Mesenchymal stem cell (in vitro differentiated cells and primary cell): Measurements from ENCODE around the gene BEST1.
A peak's percentile ranks its signal among the peaks of the same experiment; 100 is the strongest.

Experiments used
- DNase-seq: peaks from one replicate; pipeline ENCODE4 v3.0.0-alpha.2; 2013
- H2AFZ ChIP-seq: one replicate; pipeline ENCODE4 v1.6.1; 2013; ENCODE audit warnings: low read depth, mild to moderate bottlenecking, control low read depth, inconsistent platforms, low read length, moderate library complexity
- H2AK5ac ChIP-seq: 2 replicates; pipeline ENCODE4 v1.6.1; 2013; ENCODE audit warnings: low read length, moderate library complexity, mild to moderate bottlenecking, inconsistent platforms; ENCODE audit not compliant: severe bottlenecking
- H2BK120ac ChIP-seq: one replicate; pipeline ENCODE4 v1.6.1; 2013; ENCODE audit warnings: low read depth, mild to moderate bottlenecking, inconsistent platforms, low read length, moderate library complexity
- H2BK12ac ChIP-seq, 2 experiments: one replicate each; pipeline ENCODE4 v1.6.1; 2013; ENCODE audit warnings: inconsistent platforms in 2 of 2, low read length in 2 of 2, mild to moderate bottlenecking in 2 of 2, moderate library complexity in 2 of 2, control low read depth in 1 of 2
- H2BK15ac ChIP-seq: one replicate; pipeline ENCODE4 v1.6.1; 2013; ENCODE audit warnings: mild to moderate bottlenecking, low read depth, inconsistent platforms; ENCODE audit not compliant: poor library complexity, severe bottlenecking
- H2BK5ac ChIP-seq: 2 replicates; pipeline ENCODE4 v1.6.1; 2013; ENCODE audit warnings: low read depth, mild to moderate bottlenecking, low read length, control low read depth, inconsistent platforms; ENCODE audit not compliant: poor library complexity, severe bottlenecking
- H3K14ac ChIP-seq, 2 experiments: one replicate each; pipeline ENCODE4 v1.6.1; 2013; ENCODE audit warnings: inconsistent platforms in 2 of 2, low read length in 2 of 2, control low read depth in 1 of 2, mild to moderate bottlenecking in 1 of 2, moderate library complexity in 1 of 2
- H3K18ac ChIP-seq, 2 experiments: one replicate each; pipeline ENCODE4 v1.6.1; 2013; ENCODE audit warnings: inconsistent platforms in 2 of 2, low read length in 2 of 2, control low read depth in 1 of 2, low read depth in 1 of 2, mild to moderate bottlenecking in 1 of 2
- H3K23ac ChIP-seq, 2 experiments: one replicate each; pipeline ENCODE4 v1.6.1; 2013; ENCODE audit warnings: inconsistent platforms in 2 of 2, low read length in 2 of 2, mild to moderate bottlenecking in 2 of 2, moderate library complexity in 2 of 2, control low read depth in 1 of 2
- H3K27ac ChIP-seq: 2 replicates; pipeline ENCODE4 v1.5.1; 2013; ENCODE audit warnings: mild to moderate bottlenecking, moderate library complexity, low read length, control low read depth, inconsistent platforms; ENCODE audit not compliant: poor library complexity, severe bottlenecking
- H3K27me3 ChIP-seq, 2 experiments: 2 replicates each; pipeline versions ENCODE4 v1.6.1 to v1.7.0; 2013; ENCODE audit warnings: low read length in 2 of 2, mild to moderate bottlenecking in 2 of 2, moderate library complexity in 2 of 2, control low read depth in 1 of 2, inconsistent platforms in 1 of 2; ENCODE audit not compliant: control insufficient read depth in 1 of 2, insufficient read depth in 1 of 2
- H3K36me3 ChIP-seq, 2 experiments: 2 replicates each; pipeline versions ENCODE4 v1.6.1 to v1.7.0; 2013; ENCODE audit warnings: low read length in 2 of 2, control low read depth in 1 of 2, inconsistent platforms in 1 of 2, low read depth in 1 of 2, mild to moderate bottlenecking in 1 of 2; ENCODE audit not compliant: insufficient read depth in 2 of 2, control insufficient read depth in 1 of 2
- H3K4ac ChIP-seq, 2 experiments: one replicate each; pipeline ENCODE4 v1.6.1; 2013; ENCODE audit warnings: inconsistent platforms in 2 of 2, low read length in 2 of 2, mild to moderate bottlenecking in 2 of 2, moderate library complexity in 2 of 2, control low read depth in 1 of 2, low read depth in 1 of 2
- H3K4me1 ChIP-seq: 2 replicates; pipeline ENCODE4 v1.6.1; 2013; ENCODE audit warnings: low read depth, low read length, control low read depth; ENCODE audit not compliant: control insufficient read depth, insufficient read depth
- H3K4me2 ChIP-seq: 2 replicates; pipeline ENCODE4 v1.6.1; 2013; ENCODE audit warnings: low read length, mild to moderate bottlenecking, inconsistent platforms; ENCODE audit not compliant: poor library complexity, severe bottlenecking
- H3K4me3 ChIP-seq, 2 experiments: 2 replicates each; pipeline versions ENCODE4 v1.5.1 to v1.7.0; 2013; ENCODE audit warnings: low read length in 2 of 2, mild to moderate bottlenecking in 2 of 2, control low read depth in 1 of 2, low read depth in 1 of 2; ENCODE audit not compliant: insufficient read depth in 1 of 2
- H3K79me1 ChIP-seq: replicated peaks from 2 replicates; pipeline ENCODE4 v1.6.1; 2013; ENCODE audit warnings: mild to moderate bottlenecking, control low read depth, low read length, inconsistent platforms; ENCODE audit not compliant: poor library complexity, severe bottlenecking
- H3K9ac ChIP-seq: 2 replicates; pipeline ENCODE4 v1.7.0; 2013; ENCODE audit warnings: mild to moderate bottlenecking, low read length, moderate library complexity
- H3K9me3 ChIP-seq: 2 replicates; pipeline ENCODE4 v1.7.0; 2013; ENCODE audit warnings: mild to moderate bottlenecking, low read length; ENCODE audit not compliant: control insufficient read depth
- H4K8ac ChIP-seq: one replicate; pipeline ENCODE4 v1.6.1; 2013; ENCODE audit warnings: inconsistent platforms, mild to moderate bottlenecking, low read length, moderate library complexity
- H4K91ac ChIP-seq: one replicate; pipeline ENCODE4 v1.6.1; 2013; ENCODE audit warnings: mild to moderate bottlenecking, low read length, inconsistent platforms
- WGBS: methylation state at CpG from one replicate; pipeline ENCODE4 v1.1.7; 2013; ENCODE audit warnings: mixed read lengths; 5-methylcytosine and 5-hydroxymethylcytosine counted together

BEST1 gene

DNA sequence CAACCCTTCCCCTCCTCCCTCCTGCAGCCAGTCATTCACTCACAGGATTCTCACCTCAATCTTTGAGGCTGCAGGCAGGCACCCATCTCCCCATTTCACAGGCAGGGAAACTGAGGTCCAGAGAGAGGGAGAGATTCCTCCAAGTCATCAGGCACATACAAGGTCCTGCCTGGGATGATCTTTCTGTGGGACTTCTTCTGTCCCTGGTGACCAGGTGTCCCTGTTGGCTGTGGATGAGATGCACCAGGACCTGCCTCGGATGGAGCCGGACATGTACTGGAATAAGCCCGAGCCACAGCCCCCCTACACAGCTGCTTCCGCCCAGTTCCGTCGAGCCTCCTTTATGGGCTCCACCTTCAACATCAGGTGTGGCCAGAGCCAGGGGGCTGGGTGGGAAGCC lies 9.5 kb downstream of the BEST1 start:
- H3K27me3 ChIP-seq = peaks cover 0 to 18% of the 10 kb centered on the region in 2 experiments
- no peak overlapping the region for H2BK15ac ChIP-seq
- H4K91ac ChIP-seq = no peak overlapping the region
- H2BK5ac ChIP-seq = no peak overlapping the region
- no peak overlapping the region for H3K14ac ChIP-seq
- no peaks in the 10 kb centered on the region for H3K9me3 ChIP-seq
- H3K4ac ChIP-seq = no peak overlapping the region
- H2BK120ac ChIP-seq = no peak overlapping the region
- H2AK5ac ChIP-seq = no peak overlapping the region
- no peak overlapping the region for H3K23ac ChIP-seq
- no peak overlapping the region for H3K18ac ChIP-seq
- no peak overlapping the region for H4K8ac ChIP-seq
- no peak overlapping the region for H3K9ac ChIP-seq
- H3K79me1 ChIP-seq = peaks cover 2% of the 10 kb centered on the region
- no peak overlapping the region for H3K27ac ChIP-seq
- DNase-seq = no peak
- no peak overlapping the region for H3K4me2 ChIP-seq
- H3K4me3 ChIP-seq = no peak overlapping the region
- 92% methylated on average over 6 of the region's 6 CpGs for WGBS
- H3K36me3 ChIP-seq = peaks cover 16 to 55% of the 10 kb centered on the region in 2 experiments
- peaks cover 33% of the 10 kb centered on the region for H3K4me1 ChIP-seq
- H2BK12ac ChIP-seq = no peak overlapping the region
- no peak overlapping the region for H2AFZ ChIP-seq

DNA sequence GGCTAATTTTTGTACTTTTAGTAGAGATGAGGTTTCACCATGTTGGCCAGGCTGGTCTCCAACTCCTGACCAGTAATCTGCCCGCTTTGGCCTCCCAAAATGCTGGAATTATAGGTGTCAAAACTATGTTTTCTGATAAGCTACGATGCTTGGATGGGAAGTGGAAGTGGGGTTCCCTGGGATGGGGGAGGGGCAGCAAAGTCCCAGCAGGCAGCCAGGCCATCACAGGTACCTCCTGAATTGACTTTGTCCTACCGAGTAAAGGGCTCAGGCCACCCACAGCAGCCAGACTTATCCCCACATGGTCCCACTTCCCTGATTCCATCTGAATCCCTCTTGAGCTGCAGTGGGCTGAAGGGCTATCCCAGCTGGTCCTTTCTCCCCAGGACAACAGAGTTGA lies 10.4 kb downstream of the BEST1 start:
- Histone ChIP-seq H3K9ac (no peak overlapping the region), H2BK120ac (no peak overlapping the region), H3K27ac (no peak overlapping the region), H3K14ac (no peak overlapping the region), H3K4me2 (no peak overlapping the region), H3K4ac (no peak overlapping the region), H3K18ac (no peak overlapping the region), H2BK5ac (no peak overlapping the region), H3K4me1 (peaks cover 26% of the 10 kb centered on the region), H3K23ac (no peak overlapping the region), H2BK12ac (no peak overlapping the region), H3K27me3 (peaks cover 0 to 10% of the 10 kb centered on the region in 2 experiments), H3K79me1 (peaks cover 2% of the 10 kb centered on the region), H2BK15ac (no peak overlapping the region), H3K4me3 (no peak overlapping the region), H3K9me3 (no peaks in the 10 kb centered on the region), H3K36me3 (peaks cover 19 to 64% of the 10 kb centered on the region in 2 experiments), H2AFZ (no peak overlapping the region), H4K8ac (no peak overlapping the region), H2AK5ac (peak overlapping the region; percentile 23), H4K91ac (no peak overlapping the region)
- WGBS = 95% methylated on average over 3 of the region's 3 CpGs
- no peak for DNase-seq

DNA sequence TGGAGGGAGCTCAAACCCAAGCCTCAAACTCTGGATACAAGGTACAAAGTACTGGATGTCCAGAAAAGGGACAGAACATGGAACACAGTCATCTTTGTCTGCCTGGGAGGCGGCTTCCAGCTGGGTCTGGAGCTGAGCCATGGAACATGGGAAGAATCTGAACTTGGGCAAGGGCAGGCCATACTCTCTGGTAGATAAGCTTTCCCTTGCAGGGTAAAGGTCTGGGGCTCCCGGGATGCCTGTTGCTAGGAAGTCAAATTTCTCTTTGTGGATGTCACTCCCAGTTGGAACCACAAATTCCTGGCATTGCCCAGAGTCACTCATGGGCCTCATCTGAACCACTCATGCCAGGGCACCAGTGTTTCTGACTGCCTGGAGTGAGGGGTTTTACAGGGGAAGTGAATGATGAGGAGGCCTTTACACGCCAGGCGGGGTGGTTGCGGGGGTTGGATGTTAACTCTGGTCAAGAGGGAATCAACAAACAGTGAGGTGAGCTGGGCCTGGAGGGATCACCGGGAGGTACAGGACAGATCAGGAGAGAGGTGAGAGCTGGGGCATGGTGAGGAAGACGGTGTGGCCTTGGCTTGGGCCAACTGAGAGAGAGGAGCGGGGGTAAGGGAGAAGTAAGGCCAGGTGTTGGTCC lies 11.5 kb downstream of the BEST1 start:
- H3K18ac ChIP-seq = no peak overlapping the region

GRCh38 chr11:61962213-61963015 lies 12.3 kb downstream of the BEST1 start:
- H2BK5ac ChIP-seq = no peak overlapping the region
- no peak overlapping the region for H2AFZ ChIP-seq
- no peak overlapping the region for H3K18ac ChIP-seq
- H3K79me1 ChIP-seq = peaks cover 2% of the 10 kb centered on the region
- H3K4me3 ChIP-seq = no peak overlapping the region
- H3K27me3 ChIP-seq = no peaks in the 10 kb centered on the region
- no peaks in the 10 kb centered on the region for H3K9me3 ChIP-seq
- H3K14ac ChIP-seq = no peak overlapping the region
- peak overlapping the region; percentile 27 for H4K8ac ChIP-seq
- 85% methylated on average over 10 of the region's 12 CpGs for WGBS
- peak overlapping the region; percentile 99 for H3K9ac ChIP-seq
- no peak overlapping the region for H4K91ac ChIP-seq
- H3K36me3 ChIP-seq = peaks cover 19 to 62% of the 10 kb centered on the region in 2 experiments
- no peak overlapping the region for H3K4me2 ChIP-seq
- H3K4me1 ChIP-seq = peaks cover 23% of the 10 kb centered on the region
- H3K27ac ChIP-seq = peak overlapping the region; percentile 56
- no peak overlapping the region for H2BK12ac ChIP-seq
- no peak overlapping the region for H3K4ac ChIP-seq
- peak; percentile 65 for DNase-seq
- H2BK120ac ChIP-seq = no peak overlapping the region
- no peak overlapping the region for H2BK15ac ChIP-seq
- peak overlapping the region; percentile 66 for H2AK5ac ChIP-seq
- H3K23ac ChIP-seq = no peak overlapping the region

More for the DNA sequence above, 11.5 kb downstream of the BEST1 start:
- no peak overlapping the region for H3K4me3 ChIP-seq
- no peak overlapping the region for H2BK5ac ChIP-seq
- peaks cover 19 to 67% of the 10 kb centered on the region in 2 experiments for H3K36me3 ChIP-seq
- H2AK5ac ChIP-seq = peak overlapping the region; percentile 66
- H3K4me1 ChIP-seq = peaks cover 23% of the 10 kb centered on the region
- peak; percentile 64 for DNase-seq
- peak overlapping the region; percentile 62 for H3K27ac ChIP-seq
- H3K79me1 ChIP-seq = peaks cover 2% of the 10 kb centered on the region
- no peaks in the 10 kb centered on the region for H3K9me3 ChIP-seq
- no peak overlapping the region for H2BK15ac ChIP-seq
- H4K8ac ChIP-seq = no peak overlapping the region
- H2BK120ac ChIP-seq = no peak overlapping the region
- peak overlapping the region; percentile 29 for H3K4me2 ChIP-seq
- H3K23ac ChIP-seq = no peak overlapping the region
- H4K91ac ChIP-seq = no peak overlapping the region
- H2AFZ ChIP-seq = no peak overlapping the region
- 97% methylated on average over 8 of the region's 8 CpGs for WGBS
- H3K14ac ChIP-seq = no peak overlapping the region
- H3K9ac ChIP-seq = peak overlapping the region; percentile 99
- no peaks in the 10 kb centered on the region for H3K27me3 ChIP-seq
- H2BK12ac ChIP-seq = no peak overlapping the region
- H3K4ac ChIP-seq = no peak overlapping the region
